GM12892 (cell line): ENCODE measurements around the gene TREM2.
"Not testable (repeated sequence)": the region's sequence is repeated elsewhere in the genome, so short reads cannot be mapped to it uniquely, and the experiment has no call there.

Experiments
- DNase-seq: peaks from one replicate; pipeline ENCODE4 v3.0.0; 2011; ENCODE audit not compliant: insufficient read length
- FAIRE-seq: peaks from 2 replicates; lab custom pipeline; 2011; peaks lifted over from hg19 to GRCh38; lab: Jason Lieb, UNC
- POLR2A ChIP-seq: IDR thresholded peaks from 2 replicates; pipeline ENCODE4 v1.6.1; 2011; ENCODE audit warnings: low read depth, low read length, control low read depth
- POLR2AphosphoS5 ChIP-seq: IDR thresholded peaks from 2 replicates; pipeline ENCODE4 v1.6.1; 2011; ENCODE audit warnings: low read depth, low read length, control low read depth
- TAF1 ChIP-seq: IDR thresholded peaks from 2 replicates; pipeline ENCODE4 v1.6.1; 2011; ENCODE audit warnings: low read depth, mild to moderate bottlenecking, control low read depth, low read length, borderline replicate concordance

Gene TREM2

DNA sequence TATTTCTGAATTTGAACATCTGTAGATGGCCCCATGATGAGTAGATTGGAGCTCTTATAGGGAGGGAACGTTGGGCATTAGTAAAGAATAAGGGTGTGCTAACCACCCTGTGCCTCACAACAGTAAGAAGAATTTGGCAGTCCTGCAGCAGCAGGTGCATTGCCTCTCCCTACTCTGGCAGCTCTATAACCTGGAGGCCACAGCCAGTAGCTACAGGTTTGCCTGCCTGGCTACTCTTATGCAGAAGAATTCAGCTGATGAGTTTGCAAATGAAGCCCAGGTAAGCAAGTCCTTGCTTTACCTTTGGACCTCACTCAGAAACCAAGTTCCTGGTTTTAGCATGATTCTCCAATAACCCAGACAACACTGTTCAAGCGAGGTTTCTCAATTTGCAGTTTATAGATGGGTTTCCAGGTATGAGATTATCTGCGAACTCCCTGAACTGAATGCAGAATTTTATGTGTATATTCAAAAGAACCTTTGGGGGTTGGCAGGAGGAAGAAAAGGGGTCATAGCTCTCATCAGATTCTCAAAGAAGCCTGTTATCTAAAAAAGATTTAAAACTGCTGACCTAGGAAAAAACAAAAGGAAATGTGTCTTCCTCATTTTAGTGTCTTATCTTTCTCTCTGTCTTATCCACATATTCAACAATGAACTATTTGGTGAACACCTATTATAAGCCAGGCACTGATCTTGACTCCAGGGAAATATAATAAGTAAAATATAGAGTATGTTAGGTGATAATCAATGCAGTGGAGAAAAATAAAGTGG, 27.7 kb downstream of the TREM2 start:
- no peak for TF ChIP-seq POLR2A
- TF ChIP-seq POLR2AphosphoS5, result no peak
- TF ChIP-seq TAF1, result no peak
- no peak for FAIRE-seq
- DNase-seq, result no peak

DNA sequence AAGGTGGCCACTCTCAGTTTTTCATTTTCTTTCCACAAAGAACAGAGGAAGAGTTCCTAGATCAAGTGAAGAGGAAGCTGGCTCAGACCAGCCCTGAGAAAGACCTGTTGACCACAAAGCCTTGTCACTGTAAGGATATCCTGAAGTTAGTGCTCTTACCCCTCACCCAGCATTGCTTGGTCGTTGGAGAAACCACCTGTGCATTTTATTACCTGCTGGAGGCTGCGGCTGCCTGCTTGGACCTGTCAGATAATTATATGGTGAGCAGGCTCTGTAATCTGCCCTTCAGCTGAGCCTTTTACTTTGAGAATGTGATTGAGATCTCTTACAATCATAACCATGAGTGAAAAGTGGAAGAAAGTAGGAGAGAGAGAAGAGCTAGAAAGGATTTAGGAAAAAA, 30.7 kb downstream of the TREM2 start:
- TF ChIP-seq POLR2A, result no peak
- TF ChIP-seq POLR2AphosphoS5, result no peak
- DNase-seq, result no peak
- FAIRE-seq, result no peak

DNA sequence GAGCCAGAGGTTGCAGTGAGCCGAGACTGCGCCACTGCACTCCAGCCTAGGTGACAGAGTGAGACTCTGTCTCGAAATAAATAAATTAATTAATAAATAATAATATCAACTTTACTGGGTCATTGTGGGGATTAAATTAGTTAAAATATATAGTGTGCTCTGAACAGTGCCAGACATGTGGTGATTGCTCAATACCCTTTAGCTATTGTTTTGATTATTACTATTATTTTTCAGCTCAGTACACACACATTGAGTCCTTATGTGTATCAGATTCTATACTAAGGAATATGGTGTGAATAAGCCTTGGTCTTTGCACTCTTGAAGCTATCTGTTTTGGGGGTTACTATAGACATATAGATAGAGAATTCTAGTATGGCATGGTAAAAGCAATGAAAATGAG, 37.6 kb downstream of the TREM2 start:
- DNase-seq (no peak), FAIRE-seq (no peak)
- TF ChIP-seq POLR2A, result no peak
- no peak for TF ChIP-seq POLR2AphosphoS5
- no peak for TF ChIP-seq TAF1

DNA sequence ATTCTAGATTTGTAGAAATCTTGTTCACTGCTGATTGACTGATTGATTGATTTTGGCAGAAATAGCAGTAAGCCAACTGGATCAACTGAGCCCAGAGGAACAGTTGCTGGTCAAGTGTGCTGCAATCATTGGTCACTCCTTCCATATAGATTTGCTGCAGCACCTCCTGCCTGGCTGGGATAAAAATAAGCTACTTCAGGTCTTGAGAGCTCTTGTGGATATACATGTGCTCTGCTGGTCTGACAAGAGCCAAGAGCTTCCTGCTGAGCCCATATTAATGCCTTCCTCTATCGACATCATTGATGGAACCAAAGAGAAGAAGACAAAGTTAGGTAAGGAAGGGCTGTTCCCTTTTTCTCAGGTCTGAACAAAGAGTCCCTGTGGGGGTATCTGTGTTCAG, 40.0 kb downstream of the TREM2 start:
- DNase-seq, result no peak
- no peak for TF ChIP-seq TAF1
- no peak for TF ChIP-seq POLR2AphosphoS5
- TF ChIP-seq POLR2A, result no peak
- no peak for FAIRE-seq

DNA sequence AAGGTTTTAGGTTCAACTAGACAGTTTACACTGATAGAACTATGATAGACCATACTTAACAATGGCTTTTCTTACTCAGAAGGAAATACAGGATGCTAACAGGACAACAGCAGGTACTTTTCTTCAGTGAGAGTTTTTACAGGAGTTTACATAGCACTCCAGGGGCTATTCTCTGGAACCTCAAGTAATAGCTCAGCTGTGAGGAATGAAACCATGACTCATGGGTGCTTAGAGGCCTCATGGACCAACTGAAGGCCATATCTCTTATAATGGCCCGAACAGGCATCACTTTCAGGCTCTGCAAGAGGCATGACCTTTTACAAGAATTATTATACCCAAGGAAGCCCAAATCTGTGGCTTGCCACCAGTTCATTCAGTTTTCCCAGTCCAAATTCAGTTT, 40.5 kb downstream of the TREM2 start:
- FAIRE-seq (no peak), DNase-seq (no peak)
- TF ChIP-seq POLR2AphosphoS5 (no peak), POLR2A (no peak)

DNA sequence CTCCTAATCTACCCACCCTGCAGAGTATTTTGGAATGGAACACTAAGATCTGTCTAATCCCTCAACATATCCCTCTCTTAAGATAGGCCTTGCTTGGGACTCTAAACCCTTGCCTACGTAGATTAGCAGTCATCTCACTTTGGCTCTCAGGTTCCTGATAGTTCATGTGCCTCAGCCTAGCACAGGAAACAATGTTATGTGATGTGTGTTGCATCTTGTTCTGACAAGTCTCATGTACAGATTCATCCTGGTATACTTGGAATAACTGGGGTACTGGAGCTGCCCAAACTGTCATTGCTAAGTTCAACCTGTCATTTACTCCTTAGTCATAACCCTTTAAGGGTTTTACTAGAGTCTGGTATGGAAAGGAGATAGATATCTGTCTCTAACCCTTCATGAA, 42.9 kb downstream of the TREM2 start:
- no peak for FAIRE-seq

DNA sequence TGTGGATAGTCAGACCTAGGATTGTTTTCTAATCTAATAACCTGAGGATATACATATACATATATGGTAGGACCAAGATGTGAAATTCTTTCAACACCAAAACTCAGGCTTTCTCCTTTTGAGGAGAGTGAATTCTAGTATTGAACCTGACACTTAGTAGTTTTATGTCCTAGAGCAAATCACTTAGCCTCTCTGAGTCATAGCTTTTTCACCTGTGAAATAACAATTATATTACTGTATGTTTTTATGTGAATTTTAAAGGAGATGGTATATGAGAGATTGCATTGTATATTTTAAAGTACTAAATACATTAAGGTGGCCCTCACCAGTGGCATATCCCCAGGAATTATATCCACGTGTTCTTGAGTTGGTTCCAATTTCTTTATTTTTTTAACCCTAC, 43.4 kb downstream of the TREM2 start:
- no peak for DNase-seq
- TF ChIP-seq POLR2A, result no peak
- no peak for TF ChIP-seq POLR2AphosphoS5
- no peak for TF ChIP-seq TAF1
- FAIRE-seq, result no peak

More for the DNA sequence above, 42.9 kb downstream of the TREM2 start:
- DNase-seq, result no peak
- TF ChIP-seq TAF1, result no peak
- TF ChIP-seq POLR2AphosphoS5, result no peak
- TF ChIP-seq POLR2A, result no peak

DNA sequence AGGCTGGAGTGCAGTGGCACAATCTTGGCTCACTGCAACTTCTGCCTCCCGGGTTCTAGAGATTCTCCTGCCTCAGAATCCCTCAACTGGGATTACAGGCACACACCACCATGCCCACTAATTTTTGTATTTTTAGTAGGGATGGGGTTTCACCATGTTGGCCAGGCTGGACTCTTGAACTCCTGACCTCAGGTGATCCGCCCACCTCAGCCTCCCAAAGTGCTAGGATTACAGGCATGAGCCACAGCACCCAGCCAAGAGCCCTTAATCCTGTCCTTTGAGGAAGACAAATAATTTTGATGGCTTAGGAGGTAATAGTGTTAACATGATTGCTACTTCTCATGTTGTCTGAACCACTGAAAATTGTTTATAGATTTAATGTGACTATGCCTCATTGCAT, 47.9 kb downstream of the TREM2 start:
- not testable (repeated sequence) for FAIRE-seq, DNase-seq

DNA sequence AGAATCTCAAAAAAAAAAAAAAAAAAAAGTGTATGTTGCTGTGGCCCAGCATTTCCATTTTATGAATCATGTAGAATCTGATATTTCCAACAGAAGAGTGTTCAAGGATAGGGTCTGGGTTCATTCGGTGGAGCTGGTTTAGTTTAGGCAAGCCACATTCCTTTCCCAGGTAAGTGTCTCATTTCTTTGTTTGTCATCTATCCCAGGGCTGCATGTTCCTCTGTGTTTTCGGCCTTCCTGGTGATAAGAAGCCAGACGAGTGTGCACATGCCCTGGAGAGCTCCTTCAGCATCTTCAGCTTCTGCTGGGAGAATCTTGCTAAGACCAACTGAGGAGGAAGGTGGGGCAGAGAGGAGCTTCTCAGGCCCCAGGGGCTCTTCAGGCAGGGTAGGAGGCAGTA, 51.9 kb downstream of the TREM2 start:
- TF ChIP-seq POLR2AphosphoS5 (no peak), POLR2A (no peak), TAF1 (no peak)
- FAIRE-seq, result no peak

More for the DNA sequence above, 51.9 kb downstream of the TREM2 start:
- no peak for DNase-seq
